ENCODE results near the gene MDM1.
A peak's percentile ranks its signal among the peaks of the same experiment; 100 is the strongest.

The MDM1 gene

DNA sequence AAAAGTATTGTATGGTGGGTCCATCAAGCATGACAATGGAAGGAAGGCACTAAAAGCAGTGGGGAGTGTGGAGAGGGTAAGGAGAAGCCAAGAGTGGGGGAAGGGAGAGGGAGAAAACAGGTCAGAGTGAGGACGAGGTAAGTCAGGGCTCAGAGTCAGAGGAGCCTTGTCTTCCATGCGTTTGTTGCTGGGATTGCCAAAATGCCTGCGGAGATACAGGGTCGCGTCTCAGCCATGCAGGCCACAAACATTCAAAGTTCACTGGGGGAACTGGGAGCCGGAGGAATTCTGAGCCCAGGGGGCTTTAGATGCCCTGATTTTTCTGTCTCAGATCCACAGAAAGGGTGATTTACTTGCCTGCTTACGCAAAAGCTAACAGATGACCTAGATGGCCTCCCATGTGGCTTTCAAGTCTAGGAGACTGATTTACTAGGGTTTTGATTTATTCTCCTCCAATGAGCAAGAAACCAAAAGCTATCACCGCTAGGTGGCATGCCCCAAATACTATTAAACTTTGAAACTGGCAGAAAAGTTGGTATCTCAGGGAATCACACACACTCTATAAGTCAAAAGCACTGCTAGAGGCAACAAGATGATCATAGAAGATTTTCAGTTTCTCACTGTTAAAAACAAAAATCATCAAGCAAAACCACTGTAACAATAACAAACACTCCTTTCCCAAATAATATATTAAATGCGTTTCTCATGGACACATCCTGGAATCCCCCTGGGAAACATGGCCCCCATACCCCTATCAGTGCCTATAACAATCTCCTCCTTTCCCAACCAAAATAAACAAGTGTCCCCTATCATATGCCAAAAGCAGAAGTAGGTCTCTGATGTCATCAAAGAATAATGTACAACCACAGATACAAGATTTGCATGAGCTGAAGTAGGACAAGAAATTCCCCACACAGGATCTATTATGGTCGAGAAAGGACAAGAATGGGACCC lies 26.6 kb upstream of the MDM1 start:
- peak in 1 of 3 donors; percentile 33 for DNase-seq (ENCODE audit: low read depth in 3 of 3)

DNA sequence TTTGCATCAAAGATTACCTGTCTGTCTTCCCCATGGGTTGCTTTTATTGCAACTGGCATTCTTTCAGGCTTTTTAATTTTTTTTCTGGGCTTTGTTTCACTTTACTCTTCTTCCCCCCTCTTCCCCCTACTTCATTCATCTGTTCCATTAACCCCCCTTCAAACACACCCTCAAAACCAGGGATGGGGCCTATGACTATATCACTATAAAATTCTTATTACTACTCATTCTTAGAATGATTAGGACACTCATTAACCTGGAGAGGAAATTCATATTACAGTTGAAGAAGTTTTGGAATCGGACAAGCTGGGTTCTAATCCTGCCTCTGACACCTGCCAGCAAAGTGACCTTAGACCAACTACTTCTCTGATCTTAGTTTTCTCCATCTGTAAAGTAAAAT lies 24.8 kb upstream of the MDM1 start:
- DNase-seq (ENCODE audit: low read depth in 3 of 3) = no peak

DNA sequence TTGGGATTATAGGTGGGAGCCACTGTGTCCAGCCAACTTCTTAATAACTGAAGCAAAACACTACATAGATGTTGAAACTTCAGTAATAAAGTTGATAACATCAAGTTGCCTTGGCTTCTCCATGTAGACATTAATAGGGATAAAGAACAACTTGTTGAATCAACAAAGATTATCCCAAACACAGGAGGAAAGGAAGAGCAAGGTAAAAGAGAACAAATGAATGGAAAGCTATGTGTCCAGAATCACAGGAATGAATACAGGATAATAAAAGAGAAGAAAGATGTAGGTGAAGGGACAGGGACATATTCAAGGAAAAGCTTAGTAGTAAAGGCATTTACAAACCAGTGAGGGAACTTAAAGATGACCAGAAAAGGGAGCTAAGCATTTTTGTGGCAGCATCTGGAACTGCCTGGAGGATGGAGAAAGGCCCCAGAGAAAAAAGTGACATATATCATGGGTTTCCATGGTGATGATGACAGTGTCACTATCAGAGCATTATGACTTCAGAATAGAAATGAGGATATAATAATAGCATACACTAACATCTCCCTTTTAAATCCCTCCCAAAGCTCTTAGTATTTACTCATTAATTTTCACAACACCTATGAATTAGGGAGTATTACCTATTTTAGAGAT lies 24.0 kb upstream of the MDM1 start:
- no peak for DNase-seq (ENCODE audit: low read depth in 3 of 3)

DNA sequence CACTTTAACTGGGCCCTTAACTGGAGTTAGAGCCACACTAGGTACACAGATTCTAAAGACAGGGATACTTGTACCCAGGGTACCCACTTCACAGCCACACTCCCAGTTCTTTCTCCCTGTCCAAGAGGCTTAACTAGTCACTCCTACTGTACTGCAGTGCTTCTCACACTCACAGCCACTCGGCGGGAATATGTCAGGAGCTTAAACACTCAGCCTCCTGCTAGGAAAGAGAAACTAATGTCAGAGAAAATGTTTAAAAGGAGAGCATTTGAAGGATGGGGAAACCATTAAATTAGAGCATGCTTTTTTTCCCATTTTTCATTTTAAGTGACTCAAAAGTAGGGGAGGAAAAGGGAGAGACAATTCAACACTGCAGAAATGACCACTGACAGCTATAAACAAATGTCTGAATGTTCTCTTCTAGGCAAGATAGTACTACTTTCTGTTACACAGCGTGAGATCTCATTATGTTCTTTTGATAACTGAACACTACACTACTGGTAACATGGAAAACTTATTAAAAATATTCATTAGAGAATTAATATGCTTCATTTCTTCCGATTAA lies 22.9 kb upstream of the MDM1 start:
- no peak for DNase-seq (ENCODE audit: low read depth in 3 of 3)

DNA sequence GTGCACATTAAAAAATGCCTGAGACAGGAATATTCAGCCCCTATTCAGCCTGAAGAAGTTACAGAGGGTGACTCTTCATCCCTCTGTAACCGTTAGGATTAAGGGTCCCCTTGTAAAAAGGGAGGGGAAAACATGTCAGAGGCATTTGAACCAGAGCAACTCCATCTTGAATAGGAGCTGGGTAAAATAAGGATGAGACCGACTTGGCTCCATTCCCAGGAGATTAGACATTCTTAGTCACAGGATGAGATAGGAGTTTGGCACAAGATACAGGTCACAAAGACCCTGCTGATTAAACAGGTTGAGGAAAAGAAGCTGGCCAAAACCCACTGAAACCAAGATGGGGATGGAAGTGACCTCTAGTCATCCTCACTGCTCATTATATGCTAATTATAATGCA lies 19.9 kb upstream of the MDM1 start:
- no peak for DNase-seq (ENCODE audit: low read depth in 3 of 3)

DNA sequence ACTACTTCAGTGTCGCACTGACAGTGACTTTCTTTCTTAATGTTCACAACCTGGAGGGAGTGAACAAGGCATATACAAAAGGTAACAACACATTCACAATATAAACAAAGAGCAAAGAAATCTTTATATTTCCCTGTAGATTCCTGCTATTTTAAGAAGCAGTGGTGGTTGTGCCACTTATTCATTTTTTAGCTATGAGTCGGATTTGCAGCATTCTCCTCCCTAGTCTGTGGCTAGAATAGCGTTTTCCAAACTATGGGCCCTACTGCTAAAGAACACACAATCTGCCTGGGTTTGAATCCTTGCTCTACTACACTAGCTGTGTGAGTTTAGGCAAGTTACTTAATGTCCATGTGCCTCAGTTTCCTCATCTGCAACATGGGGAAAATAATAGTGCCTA lies 18.6 kb upstream of the MDM1 start:
- no peak for DNase-seq (ENCODE audit: low read depth in 3 of 3)

DNA sequence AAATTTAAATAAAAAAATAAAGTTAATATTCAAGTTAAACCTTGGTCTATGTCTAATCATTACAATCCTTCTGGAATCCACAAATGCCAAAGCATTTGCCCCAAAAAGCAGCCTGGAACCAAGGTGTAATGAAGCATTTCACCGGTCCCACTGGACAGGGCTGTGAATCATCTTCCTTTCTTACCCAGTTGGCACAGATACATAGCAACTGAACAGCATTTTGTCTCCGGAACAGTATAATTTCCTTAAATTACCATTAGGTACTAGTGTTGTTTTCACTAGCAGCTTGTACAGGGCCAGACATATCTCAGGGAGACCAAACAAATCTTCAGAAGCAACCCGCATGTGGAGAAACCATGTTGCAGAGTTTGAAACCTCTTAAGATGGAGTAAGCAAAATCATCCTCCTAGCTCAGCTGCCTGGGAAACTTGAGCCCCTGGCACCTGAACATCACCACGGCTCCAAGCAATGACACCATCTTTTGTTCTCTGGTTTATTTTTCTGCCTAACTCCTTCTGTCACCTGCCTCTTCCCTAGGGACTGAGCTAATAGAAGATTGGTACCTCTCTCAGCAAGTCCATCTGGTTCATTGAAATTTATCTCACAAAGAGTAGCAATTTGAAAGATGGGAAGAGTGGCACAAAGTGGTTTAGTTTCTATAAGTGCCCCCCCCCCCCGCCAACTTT lies 17.9 kb upstream of the MDM1 start:
- no peak for DNase-seq (ENCODE audit: low read depth in 3 of 3)

DNA sequence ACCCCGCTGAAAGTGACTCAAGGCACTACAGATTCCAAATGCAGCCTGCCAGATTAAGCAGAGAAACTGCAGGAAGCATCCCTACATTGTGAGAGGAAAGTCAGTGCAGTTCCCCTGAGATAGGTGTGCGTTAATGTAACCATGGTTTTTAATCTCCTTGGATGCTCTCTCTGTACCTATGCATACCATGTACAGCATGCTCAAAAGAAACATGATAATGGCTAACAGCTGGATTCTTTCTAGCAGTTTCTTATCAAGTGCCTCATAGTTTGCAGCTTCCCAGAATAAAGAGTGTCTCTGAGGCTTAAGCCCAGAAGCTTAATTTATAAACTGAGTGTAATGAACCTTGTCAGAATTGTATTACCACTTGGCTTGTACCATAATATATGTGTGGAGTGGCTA lies 17.1 kb upstream of the MDM1 start:
- DNase-seq (ENCODE audit: low read depth in 3 of 3) = no peak

DNA sequence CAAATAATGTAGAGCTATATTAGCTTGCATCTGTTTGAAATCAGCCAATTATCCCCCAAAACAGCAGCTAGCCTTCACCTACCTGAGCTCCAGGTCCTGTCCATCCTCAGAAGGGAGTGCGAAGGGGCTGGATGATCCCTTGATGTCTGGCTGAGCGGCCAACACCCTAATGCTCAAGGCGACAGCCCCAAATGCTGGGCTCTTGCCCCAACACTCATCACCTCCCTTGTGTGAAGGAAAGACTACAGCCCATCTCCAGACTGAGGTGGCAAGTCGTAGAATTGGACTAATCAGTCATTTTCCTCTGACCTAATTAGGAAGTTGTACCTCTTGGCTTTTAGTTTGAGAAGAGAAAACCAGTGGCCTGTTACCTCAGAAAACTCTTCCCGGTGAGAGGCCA lies 16.3 kb upstream of the MDM1 start:
- DNase-seq (ENCODE audit: low read depth in 3 of 3) = no peak

DNA sequence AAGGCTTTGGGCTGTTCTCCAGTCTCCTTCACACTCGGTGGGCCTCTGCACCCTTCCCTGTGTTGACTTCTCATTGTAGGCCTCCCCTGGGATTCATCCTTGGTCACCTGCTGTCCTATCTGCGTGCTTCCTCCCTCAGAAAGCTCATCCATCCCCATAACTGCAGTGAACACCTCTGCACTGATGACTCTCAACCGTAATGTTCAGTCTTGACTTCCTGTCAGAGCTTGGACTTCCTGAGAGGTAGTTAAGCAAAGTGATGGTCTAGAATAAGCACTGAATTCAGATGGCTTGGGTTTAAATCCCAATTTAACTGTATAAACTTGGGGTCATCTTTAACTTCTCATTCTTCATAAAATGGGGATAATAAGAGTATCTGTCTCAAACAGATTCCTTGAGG lies 13.6 kb upstream of the MDM1 start:
- no peak for DNase-seq (ENCODE audit: low read depth in 3 of 3)

DNA sequence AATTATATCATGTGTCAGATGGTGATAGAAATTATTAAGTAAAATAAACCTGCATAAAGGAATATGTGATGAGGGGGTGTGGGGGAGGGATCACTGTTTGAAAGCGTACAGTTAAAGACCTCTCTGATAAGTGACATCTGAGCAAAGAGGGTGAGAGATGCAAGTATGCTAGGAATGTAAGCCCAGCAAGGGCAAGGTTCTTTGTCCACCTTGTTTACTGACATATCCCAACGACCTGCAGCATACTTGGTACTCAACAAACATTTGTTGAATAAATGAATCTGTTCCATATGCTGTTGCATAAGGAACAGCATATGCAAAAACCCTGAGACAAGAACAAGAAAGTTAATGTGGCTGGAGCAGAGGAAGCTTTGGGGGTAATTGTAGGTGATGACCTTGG lies 12.0 kb upstream of the MDM1 start:
- DNase-seq (ENCODE audit: low read depth in 3 of 3) = no peak

DNA sequence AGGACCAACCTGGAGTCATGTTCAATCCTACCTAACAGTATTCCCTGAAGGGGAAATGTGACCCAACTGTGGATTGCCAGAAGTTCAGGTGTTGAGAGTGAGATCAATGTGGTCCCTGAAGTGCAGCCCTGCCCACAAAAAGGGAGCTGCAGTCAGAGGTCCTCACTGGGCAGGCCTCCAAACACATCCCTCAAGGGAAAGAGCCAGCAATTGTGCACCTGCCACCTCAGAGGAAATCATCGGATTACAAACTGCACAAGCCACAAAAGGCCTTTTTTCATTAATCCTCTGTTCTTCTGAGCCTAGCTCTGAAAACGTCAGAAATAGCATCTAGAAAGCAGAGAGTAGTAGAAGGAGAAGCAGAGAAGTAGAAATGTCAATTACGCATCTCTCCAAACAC lies 10.8 kb upstream of the MDM1 start:
- DNase-seq (ENCODE audit: low read depth in 3 of 3) = no peak

DNA sequence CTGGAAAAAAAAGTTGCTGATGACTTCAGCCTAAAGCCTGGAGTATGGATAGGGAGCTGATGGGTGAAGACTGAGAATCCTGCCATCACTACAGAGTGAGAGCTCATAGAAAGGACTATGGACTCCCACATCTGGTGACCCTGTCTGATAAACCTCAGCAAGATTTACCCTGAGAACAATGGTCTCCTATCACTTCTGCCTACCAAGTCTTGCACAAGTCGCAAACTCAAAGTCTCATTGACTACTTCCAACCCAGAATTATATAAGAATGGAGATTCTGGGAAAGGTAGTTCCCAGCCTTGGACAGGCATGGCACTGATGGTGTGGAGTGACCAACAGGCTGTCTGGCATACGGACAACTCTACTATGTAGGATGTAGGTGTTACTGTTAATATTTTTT lies 9.7 kb upstream of the MDM1 start:
- DNase-seq (ENCODE audit: low read depth in 3 of 3) = no peak

DNA sequence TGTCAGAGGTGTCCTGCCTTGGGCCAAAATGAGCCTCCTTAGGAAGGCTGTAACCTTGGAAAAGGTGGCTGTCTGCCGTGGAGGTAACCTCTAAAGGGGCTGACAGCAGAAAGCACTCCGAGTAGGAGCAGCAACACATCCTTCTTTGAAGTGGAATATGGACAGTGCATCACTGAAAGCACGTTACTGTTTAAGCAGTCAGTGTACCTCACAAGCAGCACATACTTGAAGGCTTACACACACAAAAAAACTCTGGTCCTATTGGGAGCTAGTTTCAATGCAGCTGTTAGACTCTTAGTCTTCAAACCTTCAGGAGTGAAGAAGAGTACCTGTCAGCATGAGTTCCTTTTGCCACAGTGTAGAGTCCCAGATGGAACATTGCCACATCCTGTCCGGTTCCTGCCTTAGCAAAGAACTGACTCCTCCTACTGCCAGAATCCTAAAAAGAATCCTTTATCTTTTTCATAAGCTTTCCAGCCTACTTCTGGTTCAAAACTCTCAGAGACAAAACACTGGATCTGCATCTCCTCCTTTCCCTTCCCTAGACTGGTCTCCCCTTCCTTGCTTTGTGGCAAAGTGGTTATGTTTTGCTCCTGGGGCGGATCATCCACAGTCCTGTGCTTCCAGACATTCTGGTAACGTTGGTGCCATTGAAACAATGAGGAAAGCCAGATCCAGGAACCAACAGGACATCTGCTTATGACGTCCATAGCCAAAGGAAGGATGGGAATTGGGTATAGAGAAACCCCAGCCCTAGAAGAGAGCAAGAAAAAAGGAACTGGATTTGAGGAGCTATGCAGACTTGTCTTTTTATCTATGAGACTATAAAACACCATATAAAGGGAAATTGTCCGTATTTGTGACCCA lies 8.5 kb upstream of the MDM1 start:
- DNase-seq (ENCODE audit: low read depth in 3 of 3) = no peak

DNA sequence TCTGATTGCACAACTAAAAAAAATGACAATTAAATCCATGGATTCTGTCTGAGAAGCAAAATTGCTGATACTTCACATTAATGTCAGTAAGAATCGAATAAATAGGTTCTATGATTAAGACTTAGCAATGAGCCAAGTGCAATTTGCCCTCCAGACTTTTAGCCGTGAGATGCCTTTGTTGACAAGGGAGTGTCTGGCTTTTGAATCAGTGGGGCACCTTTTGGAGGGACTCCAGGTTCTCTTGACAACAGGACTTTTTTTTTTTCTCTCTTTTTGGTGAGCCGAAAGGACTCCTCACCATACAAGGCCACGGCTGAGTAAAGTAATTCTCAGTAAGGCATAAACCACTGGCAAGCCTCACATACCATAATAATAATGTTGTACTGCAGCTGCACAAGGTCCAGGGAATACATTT lies 4.7 kb upstream of the MDM1 start:
- no peak for DNase-seq (ENCODE audit: low read depth in 3 of 3)

DNA sequence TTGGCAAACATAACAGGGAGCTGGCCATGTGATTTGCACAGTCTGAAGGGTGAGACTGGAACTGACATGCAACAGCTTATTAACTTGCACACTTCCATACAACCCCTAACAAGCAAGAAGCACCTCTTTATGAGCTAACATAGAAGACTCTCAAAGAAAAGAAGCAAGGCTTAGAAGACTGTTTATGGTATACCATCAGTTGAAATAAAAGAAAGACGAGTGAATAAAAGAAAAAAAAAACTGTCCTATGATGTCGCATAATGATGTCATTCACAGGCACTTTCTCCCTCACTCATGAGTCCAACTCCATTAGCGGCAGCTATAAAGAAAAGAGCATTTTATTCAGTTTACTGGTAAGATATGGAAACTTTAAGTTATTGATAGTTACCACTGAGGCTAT lies 3.3 kb upstream of the MDM1 start:
- DNase-seq (ENCODE audit: low read depth in 3 of 3) = no peak

DNA sequence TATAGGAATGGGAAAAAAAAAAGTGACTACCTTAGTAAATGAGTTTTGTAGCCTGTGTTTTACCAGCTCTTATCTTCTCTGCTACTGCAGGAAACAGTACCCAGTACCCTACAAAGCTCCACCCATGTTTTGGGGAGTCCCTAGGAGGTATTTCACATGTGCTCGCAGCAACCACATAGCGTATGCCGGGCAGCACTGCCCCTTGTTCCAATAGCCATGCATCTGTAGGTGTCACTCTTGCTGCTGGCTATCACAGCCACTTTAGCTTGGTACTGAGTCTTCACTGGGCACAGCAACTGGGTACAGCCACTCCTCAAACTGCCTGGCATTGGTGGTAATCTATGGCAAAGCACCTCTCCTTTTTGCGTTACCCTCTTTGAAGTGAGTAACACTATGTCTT lies 2.0 kb upstream of the MDM1 start:
- no peak for DNase-seq (ENCODE audit: low read depth in 3 of 3)

DNA sequence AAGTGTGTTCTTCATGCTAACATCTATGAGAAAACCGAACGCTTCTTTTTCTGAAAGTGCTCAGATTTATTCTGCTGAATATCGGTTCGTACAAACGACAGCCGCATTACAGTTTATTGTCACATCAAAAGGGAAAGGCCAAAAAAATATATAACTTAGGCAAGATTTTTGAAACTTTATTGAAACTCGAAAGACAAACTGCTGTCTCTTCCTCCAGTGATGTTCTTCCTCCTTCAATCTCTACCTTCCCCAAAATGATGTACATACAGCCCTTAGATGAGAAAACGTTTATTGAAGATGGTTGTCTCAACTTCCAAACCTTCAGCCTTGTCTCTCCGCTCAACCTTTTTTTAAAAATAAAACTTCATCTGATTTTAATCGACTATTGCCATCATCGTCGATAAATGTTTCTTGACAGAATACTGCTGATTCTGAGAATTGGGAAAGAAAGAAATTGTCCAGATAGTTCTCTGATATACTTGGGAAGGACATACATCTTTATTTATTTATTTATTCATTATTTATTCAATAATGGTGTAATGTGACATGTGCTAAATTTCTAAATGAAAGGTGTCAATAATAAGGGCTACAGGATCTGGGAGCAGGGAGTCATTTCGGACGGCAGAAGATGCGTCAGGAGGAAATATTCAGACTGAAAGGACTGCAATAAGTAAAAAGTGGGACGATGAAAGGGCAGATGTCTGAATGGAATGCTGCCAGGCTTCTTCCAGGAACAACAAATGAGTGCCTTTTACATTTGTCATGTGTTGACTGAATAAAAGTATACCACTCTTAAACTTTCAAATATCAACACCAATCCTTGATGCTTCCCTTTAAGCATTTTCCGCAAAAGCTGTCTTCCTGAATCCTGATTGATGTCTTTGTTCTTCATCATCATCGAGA lies 817 bp upstream of the MDM1 start:
- no peak for DNase-seq (ENCODE audit: low read depth in 3 of 3)

DNA sequence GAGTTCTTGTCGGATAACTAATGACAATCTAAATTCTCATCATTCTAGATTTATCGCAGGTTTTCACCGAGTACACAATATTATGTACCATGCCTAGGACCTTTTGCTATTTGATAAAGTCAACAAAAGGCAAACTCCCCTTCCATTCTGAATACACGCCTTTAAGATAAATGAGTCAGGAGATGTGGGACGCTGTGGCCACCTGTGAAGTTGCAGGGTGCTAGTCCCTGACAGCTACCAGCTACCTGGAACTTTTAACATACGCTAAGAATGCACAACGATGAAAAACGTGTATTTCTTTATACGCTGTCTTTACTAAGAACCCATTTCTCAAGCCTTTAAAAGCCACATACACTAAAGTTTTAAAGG lies 678 bp downstream of the MDM1 start:
- no peak for DNase-seq (ENCODE audit: low read depth in 3 of 3)

DNA sequence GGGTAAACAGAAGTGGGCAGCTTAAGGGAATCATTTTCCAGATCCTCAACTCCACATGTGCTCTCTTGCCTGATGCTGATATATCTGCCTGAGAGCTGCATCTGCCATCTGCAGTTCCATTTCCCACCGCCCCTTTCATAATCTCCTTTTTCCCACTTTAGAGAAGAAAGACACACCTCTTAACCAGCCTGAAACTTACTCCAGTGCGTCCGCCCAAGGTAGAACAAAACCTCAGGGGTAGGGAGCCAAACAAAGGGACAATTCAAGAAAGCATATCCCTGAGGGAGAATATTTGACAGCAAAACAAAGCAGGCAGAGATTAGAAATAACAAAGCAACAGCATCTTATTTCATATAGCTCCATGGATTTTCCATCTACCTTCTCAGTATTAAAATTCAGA lies 4.3 kb downstream of the MDM1 start:
- DNase-seq (ENCODE audit: low read depth in 3 of 3) = no peak

DNA sequence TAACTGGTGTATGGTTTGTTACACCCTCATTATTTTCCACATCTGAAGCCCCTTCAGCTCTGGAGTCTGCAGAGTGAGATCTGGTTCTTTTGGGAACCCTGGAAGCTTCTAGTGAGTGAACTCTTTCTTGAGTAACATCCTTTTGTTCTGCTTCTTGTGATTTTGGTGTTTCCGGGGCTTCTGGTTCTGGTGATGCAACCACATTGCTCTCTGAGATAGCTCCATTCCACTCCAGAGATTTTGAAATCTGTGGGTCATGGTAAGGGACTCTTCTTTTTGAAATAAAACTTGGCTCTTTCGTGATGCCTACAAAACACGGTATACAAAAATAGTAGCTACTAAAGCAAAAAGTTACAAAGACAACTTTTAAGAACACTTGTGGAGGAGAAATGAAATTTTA lies 5.4 kb downstream of the MDM1 start:
- DNase-seq (ENCODE audit: low read depth in 3 of 3) = no peak
